ENCODE measurements around the gene RPL22. TPM values are rescaled to one million over a fixed set of nuclear protein-coding genes. Genes with fewer than 3 reads are reported as not detected.

The RPL22 gene
- total RNA-seq, 3 donors from 2014 or later, result 210 to 329 (median 306) TPM

GRCh38 chr1:6166221-6166620, 33.2 kb downstream of the RPL22 start:
- Histone ChIP-seq H3K36me3 (no peaks in the 10 kb centered on the region), H3K4me3 (no peak overlapping the region), H3K4me1 (no peaks in the 10 kb centered on the region), H3K27ac (no peak overlapping the region), H3K27me3 (peaks cover 0 to 59% of the 10 kb centered on the region in 2 donors), H3K9me3 (no peaks in the 10 kb centered on the region)
- intact Hi-C loops (cut with DNase I; ENCODE audit: low total_unique reads), result no loop called here
- no peak for TF ChIP-seq CTCF (IDR thresholded peaks at IDR 0.05)
- no peak for TF ChIP-seq POLR2AphosphoS5 (IDR thresholded peaks at IDR 0.05)
- TF ChIP-seq POLR2A (IDR thresholded peaks at IDR 0.05), result no peak
- no peak for DNase-seq (ENCODE audit: low spot score in 2 of 2)

GRCh38 chr1:6165441-6165985, 33.9 kb downstream of the RPL22 start:
- H3K9me3 ChIP-seq, result no peaks in the 10 kb centered on the region
- intact Hi-C loops (cut with DNase I; ENCODE audit: low total_unique reads), result no loop called here
- H3K27ac ChIP-seq, result no peak overlapping the region
- no peak for TF ChIP-seq CTCF (IDR thresholded peaks at IDR 0.05)
- no peak for TF ChIP-seq POLR2A (IDR thresholded peaks at IDR 0.05)
- TF ChIP-seq POLR2AphosphoS5 (IDR thresholded peaks at IDR 0.05), result no peak
- H3K4me1 ChIP-seq, result no peaks in the 10 kb centered on the region
- no peak overlapping the region for H3K4me3 ChIP-seq
- no peak for DNase-seq (ENCODE audit: low spot score in 2 of 2)
- peaks cover 0 to 59% of the 10 kb centered on the region in 2 donors for H3K27me3 ChIP-seq
- H3K36me3 ChIP-seq, result no peaks in the 10 kb centered on the region

GRCh38 chr1:6165027-6165426, 34.4 kb downstream of the RPL22 start:
- no peaks in the 10 kb centered on the region for H3K4me1 ChIP-seq
- no peaks in the 10 kb centered on the region for H3K36me3 ChIP-seq
- no peak for DNase-seq (ENCODE audit: low spot score in 2 of 2)
- no peak for TF ChIP-seq POLR2A (IDR thresholded peaks at IDR 0.05)
- TF ChIP-seq CTCF (IDR thresholded peaks at IDR 0.05), result no peak
- TF ChIP-seq POLR2AphosphoS5 (IDR thresholded peaks at IDR 0.05), result no peak
- H3K27ac ChIP-seq, result no peak overlapping the region
- no peak overlapping the region for H3K4me3 ChIP-seq
- H3K9me3 ChIP-seq, result no peaks in the 10 kb centered on the region
- intact Hi-C loops (cut with DNase I; ENCODE audit: low total_unique reads), result no loop called here
- peaks cover 0 to 56% of the 10 kb centered on the region in 2 donors for H3K27me3 ChIP-seq

- intact Hi-C loops (cut with DNase I; ENCODE audit: low total_unique reads), result no loop called here
- Histone ChIP-seq H3K4me1 (no peaks in the 10 kb centered on the region), H3K27ac (no peak overlapping the region), H3K36me3 (no peaks in the 10 kb centered on the region), H3K27me3 (peaks cover 0 to 52% of the 10 kb centered on the region in 2 donors), H3K9me3 (no peaks in the 10 kb centered on the region), H3K4me3 (no peak overlapping the region)
- TF ChIP-seq POLR2AphosphoS5 (IDR thresholded peaks at IDR 0.05) (no peak), CTCF (IDR thresholded peaks at IDR 0.05) (no peak), POLR2A (IDR thresholded peaks at IDR 0.05) (no peak)
- DNase-seq (ENCODE audit: low spot score in 2 of 2), result no peak
Observed at GRCh38 chr1:6163973-6164617, 35.3 kb downstream of the RPL22 start.

- peaks cover 0 to 51% of the 10 kb centered on the region in 2 donors for H3K27me3 ChIP-seq
- TF ChIP-seq POLR2AphosphoS5 (IDR thresholded peaks at IDR 0.05) (no peak), POLR2A (IDR thresholded peaks at IDR 0.05) (no peak), CTCF (IDR thresholded peaks at IDR 0.05) (no peak)
- intact Hi-C loops (cut with DNase I; ENCODE audit: low total_unique reads), result no loop called here
- no peaks in the 10 kb centered on the region for H3K4me1 ChIP-seq
- H3K36me3 ChIP-seq, result no peaks in the 10 kb centered on the region
- H3K9me3 ChIP-seq, result no peaks in the 10 kb centered on the region
- H3K4me3 ChIP-seq, result no peak overlapping the region
- no peak for DNase-seq (ENCODE audit: low spot score in 2 of 2)
- no peak overlapping the region for H3K27ac ChIP-seq
Observed at GRCh38 chr1:6163191-6163972, 36.0 kb downstream of the RPL22 start.
